22Rv1 (cell line): ENCODE results near the gene B3GNT4.

Source experiments
- H3K27ac ChIP-seq: fragments of 450-650 bp; 2 replicates; pipeline ENCODE4 v1.5.1; 2017
- CTCF ChIP-seq: fragments of 450-650 bp; IDR thresholded peaks from 2 replicates; pipeline ENCODE4 v1.5.1; 2017; ENCODE audit warnings: mild to moderate bottlenecking
- ZFX ChIP-seq: fragments of 450-650 bp; IDR thresholded peaks from 2 replicates; pipeline ENCODE4 v1.6.1; 2017; ENCODE audit warnings: antibody characterized with exemption, borderline replicate concordance

Gene B3GNT4

GRCh38 chr12:122189626-122190475 lies 13.7 kb upstream of the B3GNT4 start:
- no peak overlapping the region for H3K27ac ChIP-seq
- TF ChIP-seq ZFX, result no peak

- no peak overlapping the region for H3K27ac ChIP-seq
- peak; percentile 97 for TF ChIP-seq CTCF
- TF ChIP-seq ZFX, result no peak
These were observed 12.5 kb upstream of the B3GNT4 start for GRCh38 chr12:122190842-122191668.

- no peak overlapping the region for H3K27ac ChIP-seq
These were observed 11.1 kb upstream of the B3GNT4 start for GRCh38 chr12:122192441-122192840.

GRCh38 chr12:122194804-122195203 lies 8.7 kb upstream of the B3GNT4 start:
- H3K27ac ChIP-seq, result no peak overlapping the region
- no peak for TF ChIP-seq CTCF

More at GRCh38 chr12:122192441-122192840, 11.1 kb upstream of the B3GNT4 start:
- no peak for TF ChIP-seq ZFX
- TF ChIP-seq CTCF, result no peak

GRCh38 chr12:122195405-122195804 lies 8.1 kb upstream of the B3GNT4 start:
- no peak overlapping the region for H3K27ac ChIP-seq
- no peak for TF ChIP-seq CTCF
- no peak for TF ChIP-seq ZFX

DNA sequence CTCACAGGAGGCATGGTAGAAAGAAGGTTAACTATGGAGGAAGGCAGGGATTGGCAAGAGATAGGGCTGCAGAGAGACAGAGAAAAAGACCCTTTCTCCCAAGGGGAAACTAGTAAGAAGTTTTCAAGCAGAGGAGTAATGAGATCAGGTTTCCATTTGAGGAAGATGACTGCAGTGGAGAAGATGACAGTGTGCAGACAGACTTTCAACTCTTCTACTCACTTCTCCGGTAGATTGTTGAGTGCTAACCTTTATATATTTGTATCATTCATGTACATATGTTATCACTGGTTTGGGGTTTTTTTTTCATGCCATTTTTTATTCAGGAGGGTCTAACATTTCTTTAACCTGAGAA lies 5.9 kb upstream of the B3GNT4 start:
- no peak for TF ChIP-seq ZFX
- TF ChIP-seq CTCF, result no peak
- H3K27ac ChIP-seq, result no peak overlapping the region

- TF ChIP-seq ZFX (no peak), CTCF (no peak)
- H3K27ac ChIP-seq, result no peak overlapping the region
These were observed 3.8 kb upstream of the B3GNT4 start for GRCh38 chr12:122199484-122200355.
